KMS-11 (cell line): ENCODE data around the gene ANKRD6.

Source experiments
- H2AFZ ChIP-seq: fragments of 200-600 bp; sonication (generic); 2 replicates; pipeline ENCODE4 v1.6.1; 2016; ENCODE audit warnings: antibody characterized with exemption, mixed run types, low read depth
- H3K27ac ChIP-seq: fragments of 200-600 bp; sonication (generic); 2 replicates; pipeline ENCODE4 v1.6.1; 2016; ENCODE audit warnings: mild to moderate bottlenecking, mixed run types
- H3K27me3 ChIP-seq: fragments of 200-600 bp; sonication (generic); 2 replicates; pipeline ENCODE4 v1.6.1; 2017; ENCODE audit warnings: mild to moderate bottlenecking, low read depth, mixed run types, moderate library complexity; ENCODE audit not compliant: insufficient read depth
- H3K36me3 ChIP-seq: fragments of 200-600 bp; sonication (generic); 2 replicates; pipeline ENCODE4 v1.6.1; 2017; ENCODE audit warnings: mild to moderate bottlenecking, mixed run types; ENCODE audit not compliant: insufficient read depth
- H3K4me1 ChIP-seq: fragments of 200-600 bp; sonication (generic); 2 replicates; pipeline ENCODE4 v1.6.1; 2016; ENCODE audit warnings: mild to moderate bottlenecking, low read depth, mixed run types; ENCODE audit not compliant: poor library complexity, severe bottlenecking
- H3K4me2 ChIP-seq: fragments of 200-600 bp; sonication (generic); 2 replicates; pipeline ENCODE4 v1.7.0; 2016; ENCODE audit warnings: mild to moderate bottlenecking, mixed run types
- H3K4me3 ChIP-seq: fragments of 200-600 bp; sonication (generic); IDR thresholded peaks from 2 replicates; pipeline ENCODE4 v1.6.1; 2017; ENCODE audit warnings: low read depth, low read length, mixed read lengths; ENCODE audit not compliant: insufficient read depth
- H3K79me2 ChIP-seq: fragments of 200-600 bp; sonication (generic); 2 replicates; pipeline ENCODE4 v1.6.1; 2016; ENCODE audit warnings: low read depth, mixed run types; ENCODE audit not compliant: insufficient read depth
- H3K9ac ChIP-seq: fragments of 200-600 bp; sonication (generic); 2 replicates; pipeline ENCODE4 v1.6.1; 2016; ENCODE audit warnings: mild to moderate bottlenecking, mixed run types
- H4K20me1 ChIP-seq: fragments of 200-600 bp; sonication (generic); 2 replicates; pipeline ENCODE4 v1.6.1; 2016; ENCODE audit warnings: mild to moderate bottlenecking, mixed run types; ENCODE audit not compliant: insufficient read depth
- CTCF ChIP-seq: fragments of 200-600 bp; sonication (generic); conservative IDR thresholded peaks from 2 replicates; pipeline ENCODE4 v1.6.1; 2017; ENCODE audit warnings: low read depth, mild to moderate bottlenecking, antibody characterized with exemption, low read length, moderate library complexity, mixed read lengths

Gene ANKRD6

GRCh38 chr6:89404512-89404911 lies 28.4 kb upstream of the ANKRD6 start:
- Histone ChIP-seq H4K20me1 (no peaks in the 10 kb centered on the region), H3K9ac (no peak overlapping the region), H3K4me3 (no peak overlapping the region), H3K27me3 (no peaks in the 10 kb centered on the region), H3K4me1 (peaks cover 3% of the 10 kb centered on the region), H3K36me3 (no peaks in the 10 kb centered on the region), H3K79me2 (no peaks in the 10 kb centered on the region), H2AFZ (no peak overlapping the region), H3K4me2 (no peak overlapping the region), H3K27ac (no peak overlapping the region)
- no peak for TF ChIP-seq CTCF

- no peaks in the 10 kb centered on the region for H3K79me2 ChIP-seq
- peaks cover 12% of the 10 kb centered on the region for H3K4me1 ChIP-seq
- no peak overlapping the region for H3K4me2 ChIP-seq
- H3K27me3 ChIP-seq: no peaks in the 10 kb centered on the region
- no peak for TF ChIP-seq CTCF
- no peaks in the 10 kb centered on the region for H3K36me3 ChIP-seq
- no peak overlapping the region for H3K4me3 ChIP-seq
- no peak overlapping the region for H3K27ac ChIP-seq
- no peaks in the 10 kb centered on the region for H4K20me1 ChIP-seq
- H2AFZ ChIP-seq: no peak overlapping the region
- H3K9ac ChIP-seq: no peak overlapping the region
Measured at GRCh38 chr6:89406141-89406540, 26.8 kb upstream of the ANKRD6 start.

GRCh38 chr6:89409461-89410035 lies 23.4 kb upstream of the ANKRD6 start:
- TF ChIP-seq CTCF: no peak
- Histone ChIP-seq H3K27ac (no peak overlapping the region), H3K4me1 (peaks cover 19% of the 10 kb centered on the region), H3K4me3 (no peak overlapping the region), H3K36me3 (no peaks in the 10 kb centered on the region), H3K4me2 (no peak overlapping the region; the same call in 1 of the 2 replicates), H3K79me2 (no peaks in the 10 kb centered on the region), H3K9ac (no peak overlapping the region), H3K27me3 (no peaks in the 10 kb centered on the region), H2AFZ (no peak overlapping the region), H4K20me1 (no peaks in the 10 kb centered on the region)

GRCh38 chr6:89410231-89410761 lies 22.7 kb upstream of the ANKRD6 start:
- H4K20me1 ChIP-seq: no peaks in the 10 kb centered on the region
- H3K4me3 ChIP-seq: no peak overlapping the region
- no peak for TF ChIP-seq CTCF
- H3K27me3 ChIP-seq: no peaks in the 10 kb centered on the region
- peak overlapping the region; percentile 88; the same call in 1 of the 2 replicates for H3K4me2 ChIP-seq
- H3K36me3 ChIP-seq: no peaks in the 10 kb centered on the region
- no peak overlapping the region for H3K9ac ChIP-seq
- H3K27ac ChIP-seq: no peak overlapping the region
- H2AFZ ChIP-seq: no peak overlapping the region
- peaks cover 19% of the 10 kb centered on the region for H3K4me1 ChIP-seq
- no peaks in the 10 kb centered on the region for H3K79me2 ChIP-seq
